HG03442 (cell line): ENCODE data around the gene MYO1A.

Source experiments
- ATAC-seq: cut with Tn5 transposase; IDR thresholded peaks from one replicate; pipeline ENCODE4 v1.9.1; 2021; ENCODE audit warnings: mild to moderate bottlenecking, moderate library complexity; ENCODE audit not compliant: unreplicated experiment

Gene MYO1A

DNA sequence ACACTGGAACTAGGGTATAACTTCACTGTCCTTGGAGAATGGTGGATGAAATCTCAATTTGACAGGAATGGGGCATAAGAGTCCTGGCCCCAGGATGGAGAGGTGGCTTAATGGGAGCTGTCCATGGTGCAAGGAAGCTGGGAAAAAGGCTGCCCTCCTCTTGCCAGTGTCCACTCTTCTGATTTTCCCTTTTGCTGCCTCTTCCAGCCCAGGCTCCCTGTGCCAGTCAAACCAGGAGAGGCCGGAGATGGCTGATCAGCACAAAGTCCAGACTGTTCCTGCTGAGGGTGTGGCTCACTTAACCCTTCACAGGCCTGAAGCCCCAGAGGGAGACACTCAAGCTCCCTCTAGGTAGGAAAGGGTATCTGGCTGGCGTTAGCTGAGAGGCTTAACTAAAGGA lies at the start of gene MYO1A:
MYO1A (minus strand) TSS at position 240 of the 400 bp plus-strand sequence. CDS start 1,806 bp downstream, outside the sequence.
- no peak for ATAC-seq

DNA sequence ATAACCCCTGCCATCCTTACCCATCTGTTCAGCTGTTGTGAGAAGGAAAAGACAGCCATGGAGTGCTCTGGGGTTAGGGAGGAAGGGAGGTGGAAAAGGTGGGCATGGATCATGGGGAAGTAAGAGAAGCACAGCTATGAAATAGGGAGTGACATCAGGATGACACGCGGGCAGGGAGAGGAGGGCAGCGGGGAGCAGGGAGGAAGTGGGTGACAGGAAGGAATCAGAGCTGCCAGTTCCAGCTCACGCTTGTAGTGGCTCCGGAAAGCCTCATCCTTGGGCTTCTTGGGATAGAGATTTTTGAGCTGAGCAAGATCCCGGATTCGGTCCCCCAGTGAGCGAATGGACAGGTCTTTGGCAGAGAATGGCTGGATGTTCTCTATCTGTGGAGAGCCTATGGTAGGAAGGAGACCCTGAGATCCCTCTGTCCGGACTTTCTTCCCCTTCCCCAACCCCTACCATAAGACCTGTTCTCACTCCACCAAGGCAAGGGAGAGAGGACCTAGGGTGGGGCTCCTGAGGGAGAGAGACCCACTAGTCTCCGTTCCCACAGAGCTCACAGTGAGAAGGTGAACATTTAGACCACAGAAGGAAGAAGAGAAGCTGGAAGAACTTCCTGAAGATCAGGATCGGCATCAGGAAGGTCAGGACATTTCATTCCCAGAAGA lies 49.3 kb upstream of the MYO1A start:
- no peak for ATAC-seq

DNA sequence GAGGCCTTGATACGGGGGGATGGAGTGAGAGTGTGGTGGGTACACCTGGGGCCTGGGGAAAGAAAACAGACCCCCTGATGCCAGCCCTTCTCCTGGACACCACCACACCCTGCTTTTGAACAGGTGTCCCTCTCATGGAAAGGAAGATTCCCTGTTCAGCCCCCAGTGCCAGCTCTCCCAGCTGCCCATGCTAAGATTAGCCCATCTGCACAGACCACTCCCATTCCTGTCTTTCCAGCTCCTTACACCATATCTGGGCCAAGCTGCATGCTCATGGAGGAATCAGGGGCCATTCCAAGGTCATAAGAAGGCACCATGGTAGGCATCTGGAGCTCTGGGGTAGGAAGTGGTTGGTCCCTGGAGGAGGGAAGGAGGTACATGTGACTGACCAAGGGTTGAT lies 48.6 kb upstream of the MYO1A start:
- no peak for ATAC-seq

DNA sequence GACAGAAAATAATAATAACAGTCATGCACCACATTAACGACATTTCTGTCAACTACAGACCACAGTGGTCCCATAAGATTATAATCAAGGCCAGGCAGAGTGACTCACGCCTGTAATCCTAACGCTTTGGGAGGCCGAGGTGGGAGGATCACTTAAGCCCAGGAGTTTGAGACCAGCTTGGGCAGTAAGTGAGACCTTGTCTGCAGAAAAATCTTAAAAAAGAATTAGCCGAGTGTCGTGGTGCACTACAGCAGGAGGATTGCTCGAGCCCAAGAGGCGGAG lies 47.6 kb upstream of the MYO1A start:
- ATAC-seq: no peak

- no peak for ATAC-seq
These were observed 47.0 kb upstream of the MYO1A start for GRCh38 chr12:57096748-57097553.

DNA sequence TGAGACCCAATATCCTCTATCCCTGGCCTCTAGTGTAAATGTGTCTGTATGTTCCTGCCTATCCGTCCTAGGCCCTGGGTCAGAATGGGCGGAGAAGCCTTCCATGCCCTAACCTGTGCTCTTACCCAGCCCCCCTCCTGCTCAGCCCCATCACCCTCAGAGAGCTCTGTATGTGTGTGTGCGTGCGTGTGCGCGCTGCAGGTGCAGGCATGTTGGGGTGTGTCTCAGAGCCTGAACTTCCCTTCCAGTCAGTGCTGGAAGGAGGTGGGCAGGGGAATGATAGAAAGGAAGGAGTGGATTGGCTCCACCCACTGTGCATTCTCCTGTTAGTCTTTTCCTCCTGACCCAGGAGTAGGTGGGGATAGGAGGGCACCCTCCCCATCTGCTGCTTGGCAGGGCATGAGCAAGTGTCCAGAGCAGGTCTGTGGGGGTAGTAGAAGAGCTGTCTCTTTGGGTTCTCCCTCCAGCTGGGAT lies 46.2 kb upstream of the MYO1A start:
- no peak for ATAC-seq

DNA sequence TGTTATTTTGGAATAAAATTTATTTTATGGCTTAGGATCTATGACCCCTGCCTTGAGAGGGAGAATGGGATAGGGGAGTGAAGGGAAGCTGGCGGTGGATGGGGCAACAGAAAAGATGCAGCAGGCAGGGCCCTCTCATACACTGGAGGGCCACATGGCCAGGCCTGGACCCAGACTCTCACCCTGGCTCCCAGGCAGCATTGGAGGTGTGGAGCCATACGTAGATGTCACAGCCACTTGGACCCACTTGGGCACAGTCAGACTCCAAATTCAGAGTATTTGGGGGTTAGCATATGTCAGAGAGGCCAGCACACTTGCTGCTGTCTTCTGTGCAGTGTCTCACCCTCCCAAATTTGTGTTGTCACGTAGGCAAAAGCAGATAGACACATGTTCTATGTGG lies 45.5 kb upstream of the MYO1A start:
- ATAC-seq: no peak

- ATAC-seq: no peak
These were observed 44.6 kb upstream of the MYO1A start for GRCh38 chr12:57094208-57095160.

DNA sequence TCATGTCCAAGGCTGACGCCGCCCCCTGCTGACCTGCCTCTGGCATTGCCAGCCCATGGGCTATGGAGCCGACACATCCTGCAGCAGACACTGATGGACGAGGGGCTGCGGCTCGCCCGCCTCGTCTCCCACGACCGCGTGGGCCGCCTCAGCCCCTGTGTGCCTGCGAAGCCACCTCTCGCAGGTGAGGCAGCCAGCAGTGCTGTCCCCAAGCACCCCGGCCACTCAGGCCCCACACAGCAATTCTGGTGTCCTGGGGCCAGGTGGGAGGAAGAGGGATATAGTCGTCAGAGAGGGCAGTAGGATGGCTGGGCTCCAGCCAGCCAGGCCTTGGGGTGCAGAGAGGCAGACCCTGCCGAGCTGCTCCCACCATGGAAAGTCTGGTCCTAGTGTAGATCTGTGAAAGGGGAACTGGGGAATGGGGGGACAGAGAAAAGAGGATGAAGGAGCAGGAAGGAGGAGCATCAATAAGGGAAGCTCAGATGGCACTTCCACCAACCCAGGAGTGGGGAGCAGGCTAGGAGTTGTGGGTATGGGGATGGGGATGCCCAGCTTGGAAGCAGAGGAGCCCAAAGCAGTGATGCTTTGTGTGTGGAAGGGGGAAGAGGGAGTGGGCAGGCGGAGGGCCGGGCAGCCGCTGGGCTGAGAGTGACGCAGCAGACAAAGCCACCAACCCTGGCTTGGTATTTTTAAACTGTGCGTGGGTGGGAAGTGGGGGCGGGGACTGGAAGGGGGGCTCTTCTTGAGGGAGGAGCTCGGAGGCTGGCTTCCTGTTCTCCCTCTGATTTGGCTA lies 43.7 kb upstream of the MYO1A start:
- no peak for ATAC-seq

GRCh38 chr12:57092876-57093414 lies 43.0 kb upstream of the MYO1A start:
- no peak for ATAC-seq

- ATAC-seq: no peak
These were observed 42.6 kb upstream of the MYO1A start for GRCh38 chr12:57092529-57092862.

DNA sequence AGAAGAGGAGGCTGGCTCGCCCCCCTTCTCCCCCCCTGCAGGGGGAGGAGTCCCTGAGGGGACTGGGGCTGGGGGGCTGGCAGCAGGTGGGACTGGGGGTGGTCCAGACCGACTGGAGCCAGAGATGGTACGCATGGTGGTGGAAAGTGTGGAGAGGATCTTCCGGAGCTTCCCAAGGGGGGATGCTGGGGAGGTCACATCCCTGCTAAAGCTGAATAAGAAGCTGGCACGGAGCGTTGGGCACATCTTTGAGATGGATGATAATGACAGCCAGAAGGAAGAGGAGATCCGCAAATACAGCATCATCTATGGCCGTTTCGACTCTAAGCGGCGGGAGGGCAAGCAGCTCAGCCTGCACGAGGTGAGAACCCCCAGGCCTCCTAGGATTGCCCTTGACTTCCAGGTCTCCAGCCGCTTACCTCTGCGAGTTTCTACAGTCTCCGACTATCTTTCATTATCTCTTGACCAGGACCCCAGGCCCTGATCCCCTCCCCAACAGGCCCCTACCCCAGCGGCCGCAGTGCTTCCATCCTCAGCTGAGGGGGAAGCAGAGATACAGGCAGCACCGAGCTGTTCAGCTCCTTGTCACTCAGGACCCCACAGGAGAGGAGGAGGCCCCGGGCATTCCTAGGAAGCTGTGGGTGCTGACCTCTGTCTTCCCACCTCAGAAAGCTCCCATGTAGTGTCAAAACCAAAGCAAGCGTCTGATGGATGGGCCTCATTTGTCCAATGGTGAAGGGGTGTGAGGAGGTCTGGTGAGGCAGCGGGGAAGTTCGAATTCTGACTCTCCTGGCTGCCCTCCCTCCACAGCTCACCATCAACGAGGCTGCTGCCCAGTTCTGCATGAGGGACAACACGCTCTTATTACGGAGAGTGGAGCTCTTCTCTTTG lies 42.0 kb upstream of the MYO1A start:
- ATAC-seq: no peak

DNA sequence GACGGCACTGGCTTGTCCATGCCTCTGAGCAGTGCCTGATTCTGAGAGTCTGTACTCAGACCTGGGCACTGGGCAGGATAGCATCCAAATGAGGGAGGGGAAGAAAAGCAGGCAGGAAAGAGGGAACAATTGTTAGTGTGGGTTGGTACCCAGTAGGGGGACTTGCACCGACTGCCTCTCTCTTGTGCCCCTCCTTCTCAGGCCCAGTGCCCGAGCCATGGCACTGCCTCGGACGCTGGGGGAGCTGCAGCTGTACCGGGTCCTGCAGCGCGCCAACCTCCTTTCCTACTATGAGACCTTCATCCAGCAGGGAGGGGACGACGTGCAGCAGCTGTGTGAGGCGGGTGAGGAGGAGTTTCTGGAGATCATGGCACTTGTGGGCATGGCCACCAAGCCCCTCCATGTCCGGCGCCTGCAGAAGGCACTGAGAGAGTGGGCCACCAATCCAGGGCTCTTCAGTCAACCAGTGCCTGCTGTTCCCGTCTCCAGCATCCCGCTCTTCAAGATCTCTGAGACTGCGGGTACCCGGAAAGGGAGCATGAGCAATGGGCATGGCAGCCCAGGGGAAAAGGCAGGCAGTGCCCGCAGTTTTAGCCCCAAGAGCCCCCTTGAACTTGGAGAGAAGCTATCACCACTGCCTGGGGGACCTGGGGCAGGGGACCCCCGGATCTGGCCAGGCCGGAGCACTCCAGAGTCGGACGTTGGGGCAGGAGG lies 41.2 kb upstream of the MYO1A start:
- ATAC-seq: no peak

- no peak for ATAC-seq
These were observed 40.6 kb upstream of the MYO1A start for GRCh38 chr12:57090490-57090889.

GRCh38 chr12:57089271-57090245 lies 39.6 kb upstream of the MYO1A start:
- no peak for ATAC-seq

GRCh38 chr12:57088354-57089270 lies 38.7 kb upstream of the MYO1A start, which contains the start of gene NAB2:
Gene NAB2, plus strand, starts transcription at chr12:57089114. Its CDS starts 158 bp downstream, at chr12:57089272.
- peak; percentile 40 for ATAC-seq
